Gastrocnemius medialis (tissue), 4 donors: ENCODE data around the gene AGPS. TPM values are rescaled to one million over a fixed set of nuclear protein-coding genes. Genes with fewer than 3 reads are reported as not detected.

Source experiments
- ATAC-seq, 2 donors: fragments of 150-250 bp; one replicate each; pipeline ENCODE4 v1.9.1; 2016
- DNase-seq, 2 donors: peaks; one replicate each; pipeline ENCODE4 v3.0.0-alpha.2; 2019
- H3K27ac ChIP-seq, 4 donors: fragments of 200-600 bp; sonication (generic); 1 replicate in 1 of 4; 2 replicates in 3 of 4; pipeline ENCODE4 v1.5.1; 2016 to 2018; ENCODE audit warnings: mild to moderate bottlenecking in 2 of 4, moderate library complexity in 1 of 4
- H3K27me3 ChIP-seq, 3 donors: fragments of 200-600 bp; sonication (generic) in 2 of 3; 1 replicate in 1 of 3; 2 replicates in 2 of 3; pipeline versions ENCODE4 v1.5.1 to v1.6.0; 2016 to 2019; ENCODE audit warnings: mild to moderate bottlenecking in 1 of 3, moderate library complexity in 1 of 3
- H3K36me3 ChIP-seq, 2 donors: fragments of 200-600 bp; sonication (generic) in 1 of 2; one replicate each; pipeline ENCODE4 v1.5.1; 2017 to 2018
- H3K4me1 ChIP-seq, 2 donors: fragments of 200-600 bp; sonication (generic) in 1 of 2; one replicate each; pipeline ENCODE4 v1.5.1; 2016 to 2017; ENCODE audit warnings: mild to moderate bottlenecking in 2 of 2
- H3K4me3 ChIP-seq, 4 donors: fragments of 200-600 bp; sonication (generic) in 3 of 4; 1 replicate in 1 of 4; 2 replicates in 3 of 4; pipeline ENCODE4 v1.5.1; 2016 to 2019; ENCODE audit warnings: mild to moderate bottlenecking in 2 of 4
- H3K9me3 ChIP-seq, 3 donors: fragments of 200-600 bp; sonication (generic) in 2 of 3; 1 replicate in 1 of 3; 2 replicates in 2 of 3; pipeline ENCODE4 v1.5.1; 2016 to 2019
- CTCF ChIP-seq, 5 experiments: fragments of 450-650 bp in 3 of 5; fragments of 200-600 bp in 2 of 5; sonication (generic) in 2 of 5; IDR thresholded peaks in 4 of 5; conservative IDR thresholded peaks in 1 of 5; 1 replicate in 4 of 5; 2 replicates in 1 of 5; pipeline ENCODE4 v1.5.1; 2016 to 2019; ENCODE audit warnings: antibody characterized with exemption in 5 of 5, mild to moderate bottlenecking in 3 of 5, moderate library complexity in 3 of 5
- POLR2A ChIP-seq, 2 donors: fragments of 450-650 bp; IDR thresholded peaks; one replicate each; pipeline ENCODE4 v1.6.1; 2017; ENCODE audit warnings: antibody characterized with exemption in 2 of 2, mild to moderate bottlenecking in 2 of 2, moderate library complexity in 2 of 2
- in situ Hi-C, 4 donors: fragments of 200-750 bp; cut with MboI; loops; one replicate each; pipeline versions ENCODE4 v1.15.0 to v1.8.0; 2017; ENCODE audit warnings: low sequenced_read_pairs in 4 of 4
- intact Hi-C: fragments of 100-400 bp; cut with DNase I; formaldehyde crosslinking; loops from one replicate; pipeline ENCODE4 v1.15.1; 2023; ENCODE audit warnings: low total_unique reads
- total RNA-seq, 4 donors: library from RNA; depleted of rRNA; stranded (reverse); fragments of >200 nt; gene quantifications; one replicate each; pipeline versions ENCODE4 v1.1.0 to v1.2.3, GENCODE V29; 2016

The AGPS gene
- total RNA-seq, 4 donors from 2014 or later, result 23.1 to 30.9 (median 26.2) TPM

DNA sequence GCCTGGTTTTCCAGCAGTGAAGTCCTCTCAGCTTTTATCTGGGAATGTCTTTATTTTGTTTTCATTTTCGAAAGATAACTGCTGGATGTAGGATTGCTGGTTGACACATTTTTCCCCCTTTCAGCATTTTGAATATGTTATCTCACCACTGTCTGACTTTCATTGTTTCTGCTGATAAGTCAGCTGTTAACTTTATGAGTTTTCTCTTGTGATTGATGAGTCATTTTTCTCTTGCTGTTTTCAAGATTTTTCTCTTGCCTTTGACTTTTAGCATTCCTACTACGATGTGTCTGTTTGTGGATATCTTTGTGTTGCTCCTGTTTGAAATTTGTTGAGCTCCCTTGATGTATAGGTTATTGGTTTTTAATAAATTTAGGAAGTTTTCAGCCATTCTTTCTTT is 85.5 kb downstream of the AGPS start:
- H3K4me3 ChIP-seq, result no peak overlapping the region
- peaks cover 0 to 1% of the 10 kb centered on the region in 2 donors for H3K36me3 ChIP-seq
- TF ChIP-seq CTCF (IDR thresholded peaks at IDR 0.05 in 4 of 5, conservative IDR thresholded peaks at IDR 0.05 in 1 of 5) (no peak), POLR2A (IDR thresholded peaks at IDR 0.05) (no peak)
- ATAC-seq, result no peak
- intact Hi-C loops (no loop called here), in situ Hi-C loops (loop anchor here in 2 of 4 donors (25.0 kb wide), 1 partner anchor 259 kb away; no protein-coding TSS in a partner anchor)
- no peaks in the 10 kb centered on the region for H3K4me1 ChIP-seq
- no peak overlapping the region for H3K27ac ChIP-seq
- DNase-seq, result no peak
- no peaks in the 10 kb centered on the region for H3K27me3 ChIP-seq
- no peaks in the 10 kb centered on the region for H3K9me3 ChIP-seq

- H3K27ac ChIP-seq, result no peak overlapping the region
- H3K36me3 ChIP-seq, result peaks cover 0 to 8% of the 10 kb centered on the region in 2 donors
- in situ Hi-C loops (loop anchor here in 2 of 4 donors (25.0 kb wide), 1 partner anchor 258 kb away; no protein-coding TSS in a partner anchor), intact Hi-C loops (no loop called here)
- no peak overlapping the region for H3K4me3 ChIP-seq
- no peaks in the 10 kb centered on the region for H3K4me1 ChIP-seq
- DNase-seq (no peak), ATAC-seq (no peak)
- H3K27me3 ChIP-seq, result no peaks in the 10 kb centered on the region
- no peak for TF ChIP-seq CTCF (IDR thresholded peaks at IDR 0.05 in 4 of 5, conservative IDR thresholded peaks at IDR 0.05 in 1 of 5)
- no peak for TF ChIP-seq POLR2A (IDR thresholded peaks at IDR 0.05)
- no peaks in the 10 kb centered on the region for H3K9me3 ChIP-seq
Measured at GRCh38 chr2:177478907-177479306, 86.3 kb downstream of the AGPS start.

DNA sequence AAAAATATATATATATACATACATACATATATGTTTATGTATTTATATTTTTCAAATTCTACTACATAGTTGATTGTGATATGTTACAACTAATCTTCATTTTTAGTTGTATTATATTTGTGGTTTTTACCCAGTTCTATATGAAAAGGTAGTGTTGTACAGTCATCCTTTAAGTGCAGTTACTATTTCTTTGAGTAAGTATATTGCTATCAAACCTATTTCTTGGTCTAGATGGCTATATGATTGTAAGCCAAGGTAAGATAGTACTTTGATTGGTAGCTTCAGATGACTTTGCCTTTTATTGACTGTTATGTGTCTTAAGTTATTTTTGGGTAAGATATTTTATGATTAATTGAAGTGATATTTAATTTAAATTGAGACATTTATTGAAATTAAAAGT is 89.6 kb downstream of the AGPS start:
- Histone ChIP-seq H3K27me3 (no peaks in the 10 kb centered on the region), H3K27ac (no peak overlapping the region), H3K9me3 (no peaks in the 10 kb centered on the region), H3K4me3 (no peak overlapping the region), H3K36me3 (peaks cover 0 to 8% of the 10 kb centered on the region in 2 donors), H3K4me1 (no peaks in the 10 kb centered on the region)
- in situ Hi-C loops (loop anchor here in 2 of 4 donors (25.0 kb wide), 1 partner anchor 255 kb away; no protein-coding TSS in a partner anchor), intact Hi-C loops (no loop called here)
- ATAC-seq (no peak), DNase-seq (no peak)
- TF ChIP-seq POLR2A (IDR thresholded peaks at IDR 0.05), result no peak
- no peak for TF ChIP-seq CTCF (IDR thresholded peaks at IDR 0.05 in 4 of 5, conservative IDR thresholded peaks at IDR 0.05 in 1 of 5)

DNA sequence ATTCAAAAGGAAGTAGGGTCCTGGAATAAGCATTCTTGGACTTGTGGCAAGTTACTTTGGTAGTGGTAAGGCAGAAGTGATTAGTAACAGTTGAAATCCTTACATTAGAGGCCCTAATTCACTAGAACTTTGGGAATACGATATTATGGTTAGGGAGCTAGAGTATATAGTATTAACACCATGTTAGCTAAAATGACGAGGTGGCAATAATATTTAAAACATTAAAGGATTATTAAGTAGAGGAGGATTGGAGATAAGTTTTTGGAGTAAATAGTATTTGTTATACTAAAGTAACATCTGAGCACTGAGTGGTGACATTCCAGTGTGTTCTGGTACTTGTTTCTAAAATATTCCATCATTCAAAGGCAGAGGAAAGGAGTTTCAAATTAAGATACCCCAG is 91.0 kb downstream of the AGPS start:
- no peak overlapping the region for H3K27ac ChIP-seq
- H3K27me3 ChIP-seq, result no peaks in the 10 kb centered on the region
- peaks cover 0 to 8% of the 10 kb centered on the region in 2 donors for H3K36me3 ChIP-seq
- intact Hi-C loops, result no loop called here
- TF ChIP-seq CTCF (IDR thresholded peaks at IDR 0.05 in 4 of 5, conservative IDR thresholded peaks at IDR 0.05 in 1 of 5), result no peak
- TF ChIP-seq POLR2A (IDR thresholded peaks at IDR 0.05), result no peak
- DNase-seq, result no peak
- ATAC-seq, result no peak
- in situ Hi-C loops, result loop anchor here in 2 of 4 donors (25.0 kb wide), 1 partner anchor 254 kb away; no protein-coding TSS in a partner anchor
- no peaks in the 10 kb centered on the region for H3K9me3 ChIP-seq
- H3K4me1 ChIP-seq, result no peaks in the 10 kb centered on the region
- no peak overlapping the region for H3K4me3 ChIP-seq
